ENCODE measurements around the gene EIF6. TPM values are rescaled to one million over a fixed set of nuclear protein-coding genes. Genes with fewer than 3 reads are reported as not detected.

Gene EIF6
- total RNA-seq, 3 donors from 2014 or later (not counting 1 experiment from before 2014, with no cell fraction given) = 73.9 to 81.4 (median 79.0) TPM

- H3K27ac ChIP-seq (ENCODE audit: low read length) = no peak overlapping the region
Measured at GRCh38 chr20:35293303-35294292, 9.0 kb upstream of the EIF6 start.

GRCh38 chr20:35292504-35293285 lies 8.1 kb upstream of the EIF6 start:
- ATAC-seq (no peak), DNase-seq (no peak)
- no peaks in the 10 kb centered on the region for H3K9me3 Mint-ChIP-seq
- H3K36me3 Mint-ChIP-seq = no peaks in the 10 kb centered on the region
- intact Hi-C loops (cut with micrococcal nuclease) = no loop called here
- no peak overlapping the region for H3K4me3 ChIP-seq (ENCODE audit: low read length)
- H3K27ac ChIP-seq (ENCODE audit: low read length) = no peak overlapping the region
- H3K27me3 Mint-ChIP-seq (ENCODE audit: low read depth in 2 of 2) = peaks cover 0 to 3% of the 10 kb centered on the region in 2 donors
- 88% methylated on average over 21 of the region's 23 CpGs for WGBS (ENCODE audit: insufficient coverage)
- peaks cover 6% of the 10 kb centered on the region in 2 donors for H3K4me1 Mint-ChIP-seq
- H3K4me1 ChIP-seq (ENCODE audit: control insufficient read depth, insufficient read depth, low read length) = no peaks in the 10 kb centered on the region
- no peaks in the 10 kb centered on the region for H3K36me3 ChIP-seq (ENCODE audit: control insufficient read depth, insufficient read depth, low read length)
- no peak for TF ChIP-seq CTCF (IDR thresholded peaks at IDR 0.05)
- no peak overlapping the region for H3K4me3 Mint-ChIP-seq
- no peaks in the 10 kb centered on the region for H3K9me3 ChIP-seq (ENCODE audit: control insufficient read depth, insufficient read depth, low read length)
- H3K27me3 ChIP-seq (ENCODE audit: control insufficient read depth, insufficient read depth, low read length) = no peaks in the 10 kb centered on the region
- H3K27ac Mint-ChIP-seq = no peak overlapping the region

More at GRCh38 chr20:35293303-35294292, 9.0 kb upstream of the EIF6 start:
- Mint-ChIP-seq H3K4me1 (peaks cover 6% of the 10 kb centered on the region in 2 donors), H3K27me3 (ENCODE audit: low read depth in 2 of 2) (peaks cover 0 to 3% of the 10 kb centered on the region in 2 donors), H3K36me3 (no peaks in the 10 kb centered on the region), H3K9me3 (no peaks in the 10 kb centered on the region), H3K4me3 (no peak overlapping the region), H3K27ac (no peak overlapping the region)
- no peak for DNase-seq
- no peak for TF ChIP-seq CTCF (IDR thresholded peaks at IDR 0.05)
- 95% methylated on average over 19 of the region's 19 CpGs for WGBS (ENCODE audit: insufficient coverage)
- Histone ChIP-seq H3K4me3 (ENCODE audit: low read length) (no peak overlapping the region), H3K4me1 (ENCODE audit: control insufficient read depth, insufficient read depth, low read length) (no peaks in the 10 kb centered on the region), H3K36me3 (ENCODE audit: control insufficient read depth, insufficient read depth, low read length) (no peaks in the 10 kb centered on the region), H3K27me3 (ENCODE audit: control insufficient read depth, insufficient read depth, low read length) (no peaks in the 10 kb centered on the region), H3K9me3 (ENCODE audit: control insufficient read depth, insufficient read depth, low read length) (no peaks in the 10 kb centered on the region)
- ATAC-seq = no peak
- intact Hi-C loops (cut with micrococcal nuclease) = no loop called here

DNA sequence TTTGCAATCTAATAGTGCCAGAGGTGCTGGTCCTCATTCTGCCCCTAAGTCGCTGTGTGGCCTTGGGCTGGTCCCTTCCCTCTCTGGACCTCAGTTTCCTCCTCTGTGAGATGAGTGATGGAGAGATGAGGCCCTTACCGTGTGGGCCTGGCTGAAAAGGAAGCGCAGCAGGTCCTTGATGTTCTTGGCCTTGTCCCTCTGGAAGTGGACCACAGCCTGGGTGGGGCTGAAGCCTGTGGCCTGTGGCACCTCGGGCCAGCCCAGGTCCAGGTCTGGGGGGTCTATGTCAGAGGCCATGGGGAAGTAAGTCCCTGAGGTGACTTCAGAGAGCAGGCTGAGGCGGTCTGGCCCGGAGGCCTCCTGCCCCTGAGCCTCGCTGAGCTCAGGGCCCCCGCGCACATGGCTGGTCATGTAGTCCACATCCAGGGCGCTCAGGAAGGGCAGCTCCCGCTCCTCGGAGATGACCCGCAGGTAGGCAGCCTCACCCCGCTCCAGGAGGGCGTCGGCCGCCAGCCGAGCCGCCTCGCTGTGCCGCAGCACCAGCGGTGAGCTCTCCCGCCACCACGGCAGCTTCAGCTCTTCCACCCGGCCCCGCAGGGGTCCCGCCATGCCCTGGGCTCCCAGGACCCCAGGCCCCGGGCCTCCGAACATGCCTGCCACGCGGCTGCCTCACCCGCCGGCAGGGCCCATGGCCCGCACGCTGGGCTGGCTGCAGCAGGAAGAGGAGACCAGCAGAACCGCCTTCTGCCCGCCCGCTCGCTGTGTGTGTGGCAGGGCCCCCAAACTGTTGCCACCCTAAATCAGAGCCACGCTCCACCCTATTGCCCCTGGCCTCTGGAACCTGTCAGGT lies 7.3 kb upstream of the EIF6 start, which contains the start of gene FAM83C:
FAM83C (minus strand) TSS at position 772 of the 850 bp plus-strand sequence; CDS start at position 651, 121 bp downstream.
- ATAC-seq (no peak), DNase-seq (no peak)
- no peaks in the 10 kb centered on the region for H3K36me3 Mint-ChIP-seq
- no peak for TF ChIP-seq CTCF (IDR thresholded peaks at IDR 0.05)
- 89% methylated on average over 40 of the region's 40 CpGs for WGBS (ENCODE audit: insufficient coverage)
- H3K4me3 Mint-ChIP-seq = no peak within 1 kb of the TSS
- peaks cover 6% of the 10 kb centered on the region in 2 donors for H3K4me1 Mint-ChIP-seq
- H3K4me3 ChIP-seq (ENCODE audit: low read length) = no peak within 1 kb of the TSS
- H3K27me3 ChIP-seq (ENCODE audit: control insufficient read depth, insufficient read depth, low read length) = no peaks in the 10 kb centered on the region
- intact Hi-C loops (cut with micrococcal nuclease) = no loop called here
- peaks cover 0 to 5% of the 10 kb centered on the region in 2 donors for H3K27me3 Mint-ChIP-seq (ENCODE audit: low read depth in 2 of 2)
- H3K36me3 ChIP-seq (ENCODE audit: control insufficient read depth, insufficient read depth, low read length) = no peaks in the 10 kb centered on the region
- no peaks in the 10 kb centered on the region for H3K4me1 ChIP-seq (ENCODE audit: control insufficient read depth, insufficient read depth, low read length)
- no peak within 1 kb of the TSS for H3K27ac ChIP-seq (ENCODE audit: low read length)
- no peaks in the 10 kb centered on the region for H3K9me3 Mint-ChIP-seq
- H3K9me3 ChIP-seq (ENCODE audit: control insufficient read depth, insufficient read depth, low read length) = no peaks in the 10 kb centered on the region
- no peak within 1 kb of the TSS for H3K27ac Mint-ChIP-seq
